Stimulated activated CD4-positive, alpha-beta T cell treated with anti-CD3 and anti-CD28 coated beads, Interleukin-4, amount 100 ng/mL, for 48 hours (primary cell): Measurements from ENCODE around the gene PUDP.

ENCODE experiments used
- DNase-seq, 2 donors: peaks; one replicate each; pipeline ENCODE4 v3.0.0-alpha.2; 2020; ENCODE audit warnings: low read depth in 2 of 2

The PUDP gene

DNA sequence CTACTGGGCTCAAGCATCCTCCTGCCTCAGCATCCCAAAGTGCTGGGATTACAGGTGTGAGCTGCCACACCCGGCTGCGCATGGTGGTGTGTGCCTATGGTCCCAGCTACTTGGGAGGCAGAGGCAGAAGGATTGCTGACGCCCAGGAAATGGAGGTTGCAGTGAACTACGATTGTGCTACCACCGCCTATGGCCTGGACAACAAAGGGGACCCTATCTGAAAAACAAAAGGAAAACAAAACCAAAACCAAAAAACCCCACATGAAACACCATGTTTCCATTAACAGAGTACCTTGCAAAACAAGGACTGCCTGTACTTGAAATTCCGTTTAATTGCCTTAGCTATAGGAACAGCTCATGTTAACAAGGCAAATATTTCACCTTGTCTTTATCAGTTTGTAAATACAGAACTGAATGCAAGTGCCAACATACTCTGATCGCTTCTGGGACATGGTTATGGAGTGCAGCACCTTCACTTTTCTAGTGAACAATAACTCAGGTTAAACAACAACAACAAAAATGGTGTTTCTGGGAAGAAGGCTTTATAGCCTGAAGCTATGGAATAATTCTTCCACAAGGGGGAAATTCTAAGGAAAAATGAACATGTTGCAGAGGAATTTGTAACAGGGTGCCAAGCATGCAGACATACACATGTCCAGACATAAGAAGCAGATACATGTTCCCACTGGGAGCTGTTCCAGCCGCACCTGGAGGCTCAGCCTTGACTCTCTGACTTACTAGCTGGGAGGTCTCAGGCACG lies 73.6 kb downstream of the PUDP start:
- DNase-seq: no peak

GRCh38 chrX:7073336-7073735 lies 74.6 kb downstream of the PUDP start:
- DNase-seq: no peak

GRCh38 chrX:7072856-7073255 lies 75.1 kb downstream of the PUDP start:
- DNase-seq: no peak

- no peak for DNase-seq
Measured at GRCh38 chrX:7071390-7071789, 76.6 kb downstream of the PUDP start.

DNA sequence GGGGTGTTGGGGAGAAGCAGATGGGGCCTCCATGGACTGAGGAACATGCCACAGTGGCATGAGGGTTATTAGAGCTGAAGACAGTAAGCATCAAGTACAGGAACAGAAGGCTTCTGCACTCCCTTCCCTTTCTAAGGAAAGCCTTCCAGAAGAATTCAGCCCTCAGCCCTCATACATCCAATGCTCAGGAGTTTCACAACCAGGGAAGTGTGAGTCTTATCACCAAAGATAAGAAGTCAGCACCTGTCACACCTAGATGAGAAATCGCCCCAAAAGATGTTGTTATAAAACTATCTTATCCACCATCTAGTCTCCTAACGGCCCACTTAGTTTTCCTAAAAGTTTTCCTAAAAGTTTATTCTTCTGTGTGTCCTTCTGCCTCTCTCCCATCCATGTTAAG lies 78.4 kb downstream of the PUDP start:
- DNase-seq: no peak

GRCh38 chrX:7068939-7069367 lies 79.0 kb downstream of the PUDP start:
- DNase-seq: peak in 1 of 2 donors; percentile 2

- DNase-seq: no peak
Measured at GRCh38 chrX:7067256-7067655, 80.7 kb downstream of the PUDP start.

GRCh38 chrX:7065473-7065872 lies 82.5 kb downstream of the PUDP start:
- no peak for DNase-seq

GRCh38 chrX:7062903-7063302 lies 85.0 kb downstream of the PUDP start:
- DNase-seq: no peak

- DNase-seq: no peak
Measured at GRCh38 chrX:7062276-7062675, 85.7 kb downstream of the PUDP start.

- DNase-seq: no peak
Measured at GRCh38 chrX:7061429-7061828, 86.5 kb downstream of the PUDP start.

DNA sequence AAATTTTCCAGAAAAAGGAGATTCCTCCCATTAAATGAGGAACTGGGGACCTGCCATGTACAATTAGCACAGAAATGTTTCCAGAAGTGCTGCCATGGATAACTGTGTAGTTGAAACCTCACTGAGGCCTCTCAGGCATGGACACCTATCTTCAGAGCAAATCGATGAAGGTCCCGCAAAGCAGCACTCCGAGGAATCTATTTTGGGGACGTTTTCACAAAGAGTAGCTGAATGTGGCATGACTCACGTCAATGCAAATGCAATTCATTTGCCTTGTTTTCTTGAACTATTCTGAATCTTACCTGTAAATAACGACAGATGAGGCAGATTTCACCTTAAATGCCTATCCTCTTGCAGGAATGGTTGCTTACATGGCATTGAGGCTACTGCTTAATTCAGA lies 87.5 kb downstream of the PUDP start:
- DNase-seq: no peak

DNA sequence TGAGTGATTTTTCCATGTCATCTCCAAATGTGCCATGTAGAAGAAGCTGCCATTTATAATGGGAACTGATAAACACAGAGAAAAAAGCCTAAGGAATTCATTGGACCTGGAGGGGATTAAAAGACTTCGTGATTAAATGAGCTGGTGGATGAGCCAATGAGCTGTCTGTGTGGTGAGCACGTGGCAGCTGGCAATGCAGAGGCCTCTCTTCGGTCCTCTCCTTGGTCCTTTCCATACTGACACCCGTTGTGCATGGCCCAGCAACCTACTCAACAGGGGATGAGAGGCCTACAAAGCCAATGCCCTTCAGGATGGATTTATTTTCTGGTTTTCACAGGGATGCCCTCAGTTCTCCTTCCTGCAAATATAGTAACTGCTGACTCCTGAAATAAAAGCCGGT lies 88.1 kb downstream of the PUDP start:
- no peak for DNase-seq

- DNase-seq: peak in 1 of 2 donors; percentile 7
Measured at GRCh38 chrX:7059214-7059838, 88.6 kb downstream of the PUDP start.

DNA sequence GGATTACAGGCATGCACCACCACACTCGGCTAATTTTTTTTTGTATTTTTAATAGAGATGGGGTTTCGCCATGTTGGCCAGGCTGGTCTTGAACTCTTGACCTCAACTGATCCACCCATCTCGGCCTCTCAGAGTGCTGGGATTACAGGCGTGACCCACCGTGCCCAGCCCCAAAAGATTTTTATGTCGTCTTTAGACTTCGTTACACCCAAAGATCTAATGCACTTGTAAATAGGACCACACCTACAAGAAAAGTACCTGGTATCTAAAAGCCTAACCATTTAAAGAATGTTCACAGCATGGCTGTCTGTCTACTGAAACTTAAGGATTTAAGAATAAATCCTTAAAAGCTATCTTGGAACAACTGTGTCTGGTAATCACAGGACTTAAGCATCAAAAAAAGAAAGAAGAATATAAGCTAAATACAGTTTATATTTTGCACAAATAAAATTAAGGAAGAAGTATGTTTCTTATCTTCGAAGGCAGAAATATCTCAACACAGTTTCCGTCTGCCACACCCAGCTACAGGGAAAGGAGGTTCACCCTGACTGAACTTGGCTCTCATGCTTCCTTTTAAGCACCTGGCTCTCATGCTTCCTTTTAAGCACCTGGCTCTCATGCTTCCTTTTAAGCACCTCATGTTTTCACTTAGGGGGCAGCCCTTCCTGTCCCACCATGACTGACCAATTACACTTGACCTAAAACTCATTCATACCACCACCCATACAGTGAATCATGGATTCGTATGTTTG lies 92.4 kb downstream of the PUDP start:
- no peak for DNase-seq

DNA sequence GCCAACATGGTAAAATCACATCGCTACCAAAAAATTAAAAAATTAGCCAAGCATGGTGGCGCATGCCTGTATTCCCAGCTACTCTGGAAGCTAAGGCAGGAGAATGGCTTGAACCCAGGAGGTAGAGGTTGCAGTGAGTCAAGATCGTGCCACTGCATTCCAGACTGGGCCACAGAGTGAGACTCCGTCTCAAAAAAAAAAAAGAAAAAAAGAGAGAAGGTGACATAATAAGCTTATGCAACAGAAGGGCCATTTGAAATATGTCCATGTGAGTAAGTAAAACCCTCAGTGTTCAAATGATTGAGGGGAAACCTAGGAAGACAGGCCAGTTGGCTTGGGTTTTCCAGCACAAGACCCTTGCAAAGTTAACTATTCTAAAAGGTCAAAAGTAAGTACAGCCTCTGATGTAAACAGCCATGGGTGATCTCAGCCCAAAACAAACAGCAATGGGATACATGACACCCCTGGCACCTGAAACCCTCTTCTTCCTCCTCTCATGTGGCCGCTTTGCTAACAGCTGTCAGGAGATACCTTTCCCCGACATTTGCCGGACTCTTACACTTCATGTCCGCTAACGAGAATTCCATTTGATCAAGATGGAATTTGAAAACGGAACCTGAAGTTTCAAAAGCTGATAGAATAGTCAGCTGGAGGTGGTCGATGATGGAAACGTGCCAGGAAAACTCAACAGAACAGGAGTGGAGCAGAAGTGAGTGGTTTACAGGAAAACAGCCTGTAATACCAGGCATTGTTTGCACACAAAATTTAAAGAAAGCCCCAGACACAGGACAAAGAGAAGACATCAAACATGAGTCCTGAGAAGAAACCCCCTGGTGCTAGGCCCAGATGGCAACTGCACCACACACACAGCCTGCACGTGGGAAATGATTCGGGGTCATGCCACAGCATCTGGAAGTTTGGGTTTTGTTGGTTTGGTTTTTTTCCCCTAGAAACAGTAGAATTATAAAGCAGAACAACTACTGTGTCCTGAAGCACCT lies 93.4 kb downstream of the PUDP start:
- DNase-seq: no peak

DNA sequence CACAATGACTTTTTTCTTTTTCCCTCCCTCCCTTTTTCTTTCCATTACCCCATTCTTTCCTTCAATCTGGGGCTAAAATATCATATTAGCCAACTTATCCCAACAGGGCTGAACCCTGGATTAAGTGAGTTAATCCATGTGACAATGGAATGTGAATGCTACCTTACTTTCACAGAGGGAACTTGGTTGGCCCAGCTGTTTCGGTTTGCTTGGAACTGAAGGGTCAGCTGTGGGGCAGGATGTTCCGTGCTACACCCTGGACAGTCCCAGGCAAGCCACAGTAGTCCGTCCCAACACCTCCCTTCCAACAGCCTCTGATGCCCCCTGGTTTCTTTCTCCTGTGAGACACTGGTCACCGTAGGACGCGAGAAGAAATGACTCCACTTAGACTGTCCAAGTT lies 95.4 kb downstream of the PUDP start:
- no peak for DNase-seq

DNA sequence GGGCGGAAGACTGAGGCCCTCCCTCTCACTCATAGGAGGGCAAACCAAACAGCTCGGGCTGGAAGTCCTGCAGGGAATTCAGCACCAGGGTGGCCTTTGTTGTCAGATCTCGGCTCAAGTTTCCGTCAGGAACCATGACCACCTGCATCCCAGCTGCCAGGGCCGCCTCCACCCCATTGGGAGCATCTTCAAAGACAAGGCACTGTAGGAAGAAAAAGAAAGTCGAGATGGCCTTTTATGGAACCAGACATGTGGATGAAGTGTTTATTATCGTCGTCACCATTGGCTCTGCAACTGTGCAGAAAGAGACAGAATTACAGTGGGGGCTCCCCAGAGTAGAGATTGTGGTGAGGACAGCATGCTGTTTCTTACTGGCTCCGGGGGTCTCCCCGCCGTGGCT lies 97.7 kb downstream of the PUDP start:
- DNase-seq: no peak

DNA sequence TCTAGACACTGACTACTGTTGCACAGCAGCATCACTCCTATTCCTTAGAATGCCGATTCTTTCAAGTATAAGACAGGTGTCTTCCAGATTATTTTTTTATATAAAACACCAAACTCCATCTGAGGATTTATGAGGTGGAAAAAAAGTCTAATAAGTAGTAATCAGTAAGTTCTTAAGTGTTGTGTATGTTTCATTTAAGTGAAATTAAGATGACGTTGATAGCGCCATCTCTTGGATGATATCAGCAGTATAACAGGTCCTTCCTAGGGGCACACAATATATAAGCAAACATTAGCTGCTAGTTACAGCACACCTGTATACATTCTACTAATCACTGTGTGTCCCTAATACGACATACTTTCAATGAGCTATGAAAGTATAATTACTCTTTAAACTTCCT lies 100.0 kb downstream of the PUDP start:
- DNase-seq: no peak

GRCh38 chrX:7045238-7045955 lies 102.6 kb downstream of the PUDP start:
- no peak for DNase-seq
